ENCODE results near the gene TICAM1. TPM values are rescaled to one million over a fixed set of nuclear protein-coding genes. Genes with fewer than 3 reads are reported as not detected.

The TICAM1 gene
- total RNA-seq, 1 experiment from 2014 or later, result 0.61 TPM

DNA sequence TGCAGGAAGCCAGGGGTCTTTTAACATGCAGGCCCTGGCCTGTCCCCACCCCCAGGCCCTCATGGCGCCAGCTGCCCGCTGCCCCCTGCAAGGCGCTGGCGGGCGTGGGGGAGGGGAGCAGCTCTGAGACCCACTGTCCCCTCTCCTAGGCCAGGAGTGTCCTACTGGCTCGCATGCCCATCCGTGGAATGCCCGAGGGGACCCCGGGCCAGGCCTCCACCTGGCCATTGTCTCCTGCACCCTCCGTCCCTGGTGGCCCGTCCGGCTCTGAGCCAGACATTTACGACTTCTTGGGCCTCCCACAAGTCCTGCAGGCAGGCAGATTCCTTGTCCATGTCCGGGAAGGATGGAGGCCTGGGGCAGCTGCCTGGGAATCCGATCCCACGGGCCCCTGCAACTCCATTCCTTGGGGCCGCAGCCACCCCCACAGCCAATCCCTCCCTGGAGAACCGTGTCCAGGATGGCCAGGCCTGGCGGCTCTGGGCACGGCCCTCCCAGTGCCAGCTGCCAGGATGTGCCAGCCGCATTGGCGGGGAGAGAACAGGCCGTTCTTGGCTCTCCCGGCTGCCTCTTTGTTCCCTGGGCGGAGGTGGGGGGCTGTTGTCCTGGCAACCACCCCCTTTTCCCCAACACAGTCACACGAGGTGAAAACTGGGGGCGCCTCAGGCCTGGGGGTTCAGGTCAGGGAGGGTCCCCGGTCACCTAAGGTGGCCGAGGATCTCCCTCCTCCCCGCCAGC lies 46.4 kb upstream of the TICAM1 start:
- peak; percentile 32; the same call in 1 of the 2 replicates for ATAC-seq
- DNase-seq (ENCODE audit: low spot score), result no peak
- Mint-ChIP-seq H3K27me3 (ENCODE audit: low read depth) (no peaks in the 10 kb centered on the region; the same call in 1 of the 2 replicates), H3K9me3 (no peaks in the 10 kb centered on the region), H3K4me3 (no peak overlapping the region), H3K27ac (no peak overlapping the region), H3K36me3 (no peaks in the 10 kb centered on the region), H3K4me1 (peaks cover 7% of the 10 kb centered on the region; the same call in 1 of the 2 replicates)
- TF ChIP-seq, protein P1, sequence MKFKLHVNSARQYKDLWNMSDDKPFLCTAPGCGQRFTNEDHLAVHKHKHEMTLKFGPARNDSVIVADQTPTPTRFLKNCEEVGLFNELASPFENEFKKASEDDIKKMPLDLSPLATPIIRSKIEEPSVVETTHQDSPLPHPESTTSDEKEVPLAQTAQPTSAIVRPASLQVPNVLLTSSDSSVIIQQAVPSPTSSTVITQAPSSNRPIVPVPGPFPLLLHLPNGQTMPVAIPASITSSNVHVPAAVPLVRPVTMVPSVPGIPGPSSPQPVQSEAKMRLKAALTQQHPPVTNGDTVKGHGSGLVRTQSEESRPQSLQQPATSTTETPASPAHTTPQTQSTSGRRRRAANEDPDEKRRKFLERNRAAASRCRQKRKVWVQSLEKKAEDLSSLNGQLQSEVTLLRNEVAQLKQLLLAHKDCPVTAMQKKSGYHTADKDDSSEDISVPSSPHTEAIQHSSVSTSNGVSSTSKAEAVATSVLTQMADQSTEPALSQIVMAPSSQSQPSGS (CRISPR knock-in tag; IDR thresholded peaks at IDR 0.05; ENCODE audit: borderline replicate concordance, low read depth), result no peak
- TF ChIP-seq, protein P2, sequence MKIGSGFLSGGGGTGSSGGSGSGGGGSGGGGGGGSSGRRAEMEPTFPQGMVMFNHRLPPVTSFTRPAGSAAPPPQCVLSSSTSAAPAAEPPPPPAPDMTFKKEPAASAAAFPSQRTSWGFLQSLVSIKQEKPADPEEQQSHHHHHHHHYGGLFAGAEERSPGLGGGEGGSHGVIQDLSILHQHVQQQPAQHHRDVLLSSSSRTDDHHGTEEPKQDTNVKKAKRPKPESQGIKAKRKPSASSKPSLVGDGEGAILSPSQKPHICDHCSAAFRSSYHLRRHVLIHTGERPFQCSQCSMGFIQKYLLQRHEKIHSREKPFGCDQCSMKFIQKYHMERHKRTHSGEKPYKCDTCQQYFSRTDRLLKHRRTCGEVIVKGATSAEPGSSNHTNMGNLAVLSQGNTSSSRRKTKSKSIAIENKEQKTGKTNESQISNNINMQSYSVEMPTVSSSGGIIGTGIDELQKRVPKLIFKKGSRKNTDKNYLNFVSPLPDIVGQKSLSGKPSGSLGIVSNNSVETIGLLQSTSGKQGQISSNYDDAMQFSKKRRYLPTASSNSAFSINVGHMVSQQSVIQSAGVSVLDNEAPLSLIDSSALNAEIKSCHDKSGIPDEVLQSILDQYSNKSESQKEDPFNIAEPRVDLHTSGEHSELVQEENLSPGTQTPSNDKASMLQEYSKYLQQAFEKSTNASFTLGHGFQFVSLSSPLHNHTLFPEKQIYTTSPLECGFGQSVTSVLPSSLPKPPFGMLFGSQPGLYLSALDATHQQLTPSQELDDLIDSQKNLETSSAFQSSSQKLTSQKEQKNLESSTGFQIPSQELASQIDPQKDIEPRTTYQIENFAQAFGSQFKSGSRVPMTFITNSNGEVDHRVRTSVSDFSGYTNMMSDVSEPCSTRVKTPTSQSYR (CRISPR knock-in tag; IDR thresholded peaks at IDR 0.05), result peak; percentile 81; the same call in 1 of the 2 replicates
- peak; percentile 78 for TF ChIP-seq ZNF423 (CRISPR knock-in tag; IDR thresholded peaks at IDR 0.05)
- TF ChIP-seq NFYB (CRISPR knock-in tag; conservative IDR thresholded peaks at IDR 0.05; ENCODE audit: low read depth), result no peak
- TF ChIP-seq, protein P3, sequence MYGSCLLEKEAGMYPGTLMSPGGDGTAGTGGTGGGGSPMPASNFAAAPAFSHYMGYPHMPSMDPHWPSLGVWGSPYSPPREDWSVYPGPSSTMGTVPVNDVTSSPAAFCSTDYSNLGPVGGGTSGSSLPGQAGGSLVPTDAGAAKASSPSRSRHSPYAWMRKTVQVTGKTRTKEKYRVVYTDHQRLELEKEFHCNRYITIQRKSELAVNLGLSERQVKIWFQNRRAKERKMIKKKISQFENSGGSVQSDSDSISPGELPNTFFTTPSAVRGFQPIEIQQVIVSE (CRISPR knock-in tag; IDR thresholded peaks at IDR 0.05; ENCODE audit: borderline replicate concordance), result no peak
- TF ChIP-seq ZNF232 (CRISPR knock-in tag; IDR thresholded peaks at IDR 0.05), result no peak
- no peak for TF ChIP-seq MXD4 (CRISPR knock-in tag; IDR thresholded peaks at IDR 0.05; ENCODE audit: borderline replicate concordance)
- no peak for TF ChIP-seq TEAD1 (CRISPR knock-in tag; IDR thresholded peaks at IDR 0.05)
- TF ChIP-seq NR3C1 (CRISPR knock-in tag; conservative IDR thresholded peaks at IDR 0.05; ENCODE audit: low read depth), result no peak
- ChIA-PET CTCF (interaction anchor here (1.0 to 1.4 kb wide), 3 partner anchors 17 to 34 kb away, joined by 4 to 5 read pairs (median 4); no protein-coding TSS in a partner anchor), POLR2A (interaction anchor here (1.0 kb wide), 1 partner anchor 10 kb away, joined by 3 read pairs; the partner anchor contains the start of gene PLIN3)

DNA sequence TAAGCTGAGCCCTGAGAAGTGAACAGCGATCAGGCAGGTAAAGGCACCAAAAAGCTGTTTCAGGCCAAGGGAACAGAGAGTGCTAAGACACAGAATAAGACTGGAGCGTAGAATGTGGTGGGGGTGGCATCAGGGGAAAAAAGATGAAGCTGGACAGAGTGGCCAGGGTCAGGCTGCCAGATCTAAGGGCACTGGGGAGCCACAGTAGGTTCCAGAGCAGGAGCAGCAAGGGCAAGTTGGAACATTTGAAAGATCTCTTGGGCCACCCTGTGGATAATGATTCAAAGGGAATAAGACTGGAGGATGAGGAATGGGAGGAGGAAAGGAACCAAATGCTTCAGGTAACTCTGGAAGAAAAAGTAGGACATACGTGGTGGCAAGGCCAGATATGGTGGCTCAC lies 42.4 kb upstream of the TICAM1 start:
- Mint-ChIP-seq H3K4me1 (peaks cover 9% of the 10 kb centered on the region; the same call in 1 of the 2 replicates), H3K27me3 (ENCODE audit: low read depth) (no peaks in the 10 kb centered on the region; the same call in 1 of the 2 replicates), H3K27ac (peak overlapping the region; percentile 26; the same call in 1 of the 2 replicates), H3K9me3 (no peaks in the 10 kb centered on the region), H3K4me3 (no peak overlapping the region), H3K36me3 (no peaks in the 10 kb centered on the region)
- CTCF ChIA-PET, result interaction anchor here (0.6 to 5.2 kb wide), 4 partner anchors 38 to 409 kb away, joined by 3 to 64 read pairs (median 7); no protein-coding TSS in a partner anchor
- TF ChIP-seq ATF1 (CRISPR knock-in tag; IDR thresholded peaks at IDR 0.05), result no peak
- 0 out of 2 replicates have a peak, but pooled peaks have one; percentile 51 for TF ChIP-seq GTF2I (CRISPR knock-in tag; conservative IDR thresholded peaks at IDR 0.05)
- no peak for DNase-seq (ENCODE audit: low spot score)
- ATAC-seq, result no peak
- POLR2A ChIA-PET, result no interaction called here

DNA sequence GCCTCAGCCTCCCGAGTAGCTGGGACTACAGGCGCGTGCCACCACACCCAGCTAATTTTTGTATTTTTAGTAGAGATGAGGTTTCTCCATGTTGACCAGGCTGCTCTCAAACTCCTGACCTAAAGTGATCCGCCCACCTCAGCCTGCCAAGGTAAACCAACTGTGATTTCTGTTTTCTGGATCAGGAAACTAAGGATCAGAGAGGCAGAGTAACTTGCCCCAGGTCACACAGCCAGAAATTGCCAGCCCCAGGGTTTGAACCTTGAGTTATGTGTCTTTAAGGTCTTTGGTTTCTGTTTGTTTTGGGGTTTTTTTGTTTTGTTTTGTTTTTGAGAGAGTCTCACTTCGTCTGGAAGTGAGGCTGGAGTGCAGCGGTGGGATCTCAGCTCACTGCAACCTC lies 40.2 kb upstream of the TICAM1 start:
- H3K9me3 Mint-ChIP-seq, result no peaks in the 10 kb centered on the region
- H3K4me3 Mint-ChIP-seq, result no peak overlapping the region
- H3K27ac Mint-ChIP-seq, result no peak overlapping the region
- ATAC-seq (no peak), DNase-seq (ENCODE audit: low spot score) (no peak)
- H3K36me3 Mint-ChIP-seq, result no peaks in the 10 kb centered on the region
- POLR2A ChIA-PET, result interaction anchor here (1.0 kb wide), 1 partner anchor 42 kb away, joined by 4 read pairs; no protein-coding TSS in a partner anchor
- H3K4me1 Mint-ChIP-seq, result peaks cover 3% of the 10 kb centered on the region
- CTCF ChIA-PET, result interaction anchor here (0.7 to 5.2 kb wide), 8 partner anchors 20 to 62 kb away, joined by 3 to 64 read pairs (median 6); no protein-coding TSS in a partner anchor
- no peaks in the 10 kb centered on the region; the same call in 1 of the 2 replicates for H3K27me3 Mint-ChIP-seq (ENCODE audit: low read depth)
- no peak for TF ChIP-seq ETV6 (CRISPR knock-in tag; IDR thresholded peaks at IDR 0.05)
- no peak for TF ChIP-seq TP53 (CRISPR knock-in tag; IDR thresholded peaks at IDR 0.05)
- TF ChIP-seq, protein P4, sequence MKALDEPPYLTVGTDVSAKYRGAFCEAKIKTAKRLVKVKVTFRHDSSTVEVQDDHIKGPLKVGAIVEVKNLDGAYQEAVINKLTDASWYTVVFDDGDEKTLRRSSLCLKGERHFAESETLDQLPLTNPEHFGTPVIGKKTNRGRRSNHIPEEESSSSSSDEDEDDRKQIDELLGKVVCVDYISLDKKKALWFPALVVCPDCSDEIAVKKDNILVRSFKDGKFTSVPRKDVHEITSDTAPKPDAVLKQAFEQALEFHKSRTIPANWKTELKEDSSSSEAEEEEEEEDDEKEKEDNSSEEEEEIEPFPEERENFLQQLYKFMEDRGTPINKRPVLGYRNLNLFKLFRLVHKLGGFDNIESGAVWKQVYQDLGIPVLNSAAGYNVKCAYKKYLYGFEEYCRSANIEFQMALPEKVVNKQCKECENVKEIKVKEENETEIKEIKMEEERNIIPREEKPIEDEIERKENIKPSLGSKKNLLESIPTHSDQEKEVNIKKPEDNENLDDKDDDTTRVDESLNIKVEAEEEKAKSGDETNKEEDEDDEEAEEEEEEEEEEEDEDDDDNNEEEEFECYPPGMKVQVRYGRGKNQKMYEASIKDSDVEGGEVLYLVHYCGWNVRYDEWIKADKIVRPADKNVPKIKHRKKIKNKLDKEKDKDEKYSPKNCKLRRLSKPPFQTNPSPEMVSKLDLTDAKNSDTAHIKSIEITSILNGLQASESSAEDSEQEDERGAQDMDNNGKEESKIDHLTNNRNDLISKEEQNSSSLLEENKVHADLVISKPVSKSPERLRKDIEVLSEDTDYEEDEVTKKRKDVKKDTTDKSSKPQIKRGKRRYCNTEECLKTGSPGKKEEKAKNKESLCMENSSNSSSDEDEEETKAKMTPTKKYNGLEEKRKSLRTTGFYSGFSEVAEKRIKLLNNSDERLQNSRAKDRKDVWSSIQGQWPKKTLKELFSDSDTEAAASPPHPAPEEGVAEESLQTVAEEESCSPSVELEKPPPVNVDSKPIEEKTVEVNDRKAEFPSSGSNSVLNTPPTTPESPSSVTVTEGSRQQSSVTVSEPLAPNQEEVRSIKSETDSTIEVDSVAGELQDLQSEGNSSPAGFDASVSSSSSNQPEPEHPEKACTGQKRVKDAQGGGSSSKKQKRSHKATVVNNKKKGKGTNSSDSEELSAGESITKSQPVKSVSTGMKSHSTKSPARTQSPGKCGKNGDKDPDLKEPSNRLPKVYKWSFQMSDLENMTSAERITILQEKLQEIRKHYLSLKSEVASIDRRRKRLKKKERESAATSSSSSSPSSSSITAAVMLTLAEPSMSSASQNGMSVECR (CRISPR knock-in tag; IDR thresholded peaks at IDR 0.05; ENCODE audit: borderline replicate concordance), result no peak
- TF ChIP-seq NR2C2 (CRISPR knock-in tag; IDR thresholded peaks at IDR 0.05), result no peak
- no peak for TF ChIP-seq HMGA2 (CRISPR knock-in tag; IDR thresholded peaks at IDR 0.05)
- no peak for TF ChIP-seq KAT7 (CRISPR knock-in tag; IDR thresholded peaks at IDR 0.05; ENCODE audit: borderline replicate concordance)
- no peak for TF ChIP-seq SMAD4 (CRISPR knock-in tag; IDR thresholded peaks at IDR 0.05)
- no peak for TF ChIP-seq SOX15 (CRISPR knock-in tag; IDR thresholded peaks at IDR 0.05)
- TF ChIP-seq ZNF317 (CRISPR knock-in tag; IDR thresholded peaks at IDR 0.05; ENCODE audit: borderline replicate concordance, low read depth), result no peak
